ENCODE data around the gene PRKCB.
"Not testable (repeated sequence)": the region's sequence is repeated elsewhere in the genome, so short reads cannot be mapped to it uniquely, and the experiment has no call there.

The PRKCB gene

DNA sequence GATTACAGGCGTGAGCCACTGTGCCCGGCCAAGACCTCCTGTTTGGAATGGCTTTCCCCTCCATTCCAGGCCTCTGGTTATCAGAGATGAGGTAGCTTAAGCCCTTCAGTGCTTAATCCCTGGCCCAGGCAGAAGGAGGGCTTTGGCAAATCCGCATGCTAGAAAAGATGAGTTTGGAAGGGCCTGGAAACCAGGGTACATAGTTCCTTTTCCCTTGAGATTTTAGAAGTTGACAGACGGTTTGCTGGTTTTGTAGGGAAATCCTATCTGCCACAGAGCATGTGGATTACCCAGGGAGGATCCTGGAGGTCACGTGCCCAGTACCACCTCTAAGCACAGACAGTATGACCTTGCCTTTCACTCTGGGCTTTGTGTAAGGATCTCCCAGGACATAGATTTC, 305.7 kb downstream of the PRKCB start:
- no peak for DNase-seq

DNA sequence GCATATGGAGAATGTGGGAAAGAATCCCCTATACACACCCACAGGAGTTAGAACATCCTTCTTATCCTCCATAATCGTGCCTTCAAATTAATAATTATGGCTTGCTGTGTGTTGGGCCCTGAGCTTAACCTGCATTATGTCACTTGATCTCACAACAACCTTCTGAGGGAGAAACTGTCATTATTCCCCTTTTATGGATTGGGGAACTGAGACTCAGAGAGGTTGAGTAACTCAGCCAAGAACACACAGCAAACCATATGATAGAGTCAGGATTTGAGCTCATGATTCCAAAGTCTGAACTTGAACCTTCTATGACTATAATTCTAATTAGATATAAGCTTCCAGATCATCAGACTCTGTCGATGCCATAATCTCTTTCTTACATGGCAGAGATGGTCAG, 306.1 kb downstream of the PRKCB start:
- no peak for DNase-seq

DNA sequence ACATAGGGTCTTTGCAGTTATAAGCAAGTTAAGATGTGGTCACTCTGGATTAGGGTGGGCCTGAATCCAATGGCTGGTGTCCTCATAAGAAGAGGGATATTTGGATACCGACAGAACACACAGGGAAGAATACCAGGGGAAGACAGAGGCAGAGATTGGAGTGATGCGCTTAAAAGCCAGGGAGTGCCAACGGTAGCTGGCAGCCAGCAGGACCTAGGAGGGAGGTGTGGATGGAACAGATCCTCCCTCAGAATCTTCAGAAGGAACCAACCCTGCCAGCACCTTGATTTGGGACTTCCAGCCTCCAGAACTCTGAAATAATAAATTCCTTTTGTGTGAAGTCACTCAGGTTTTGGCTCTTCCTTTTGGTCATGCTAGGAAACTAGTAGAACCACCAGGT, 310.1 kb downstream of the PRKCB start:
- no peak for DNase-seq

DNA sequence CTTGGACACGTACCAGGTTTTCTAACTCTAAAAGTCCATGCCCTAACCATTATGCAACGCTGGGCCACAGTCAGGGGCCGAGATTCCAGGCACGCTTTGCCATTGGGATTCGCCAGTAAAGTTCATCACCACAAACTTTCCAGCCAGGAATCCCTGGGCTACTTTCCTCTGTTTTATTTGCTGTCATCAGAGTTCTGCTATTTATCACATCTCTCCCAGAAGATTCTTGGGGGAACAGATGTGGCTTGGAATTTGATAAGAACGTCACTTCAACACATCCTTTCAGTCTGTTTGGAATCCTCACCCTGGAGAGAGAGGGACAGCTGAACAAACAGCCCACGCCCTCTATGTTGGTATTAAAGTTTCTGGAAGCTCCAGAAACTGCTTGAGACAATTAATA, 310.7 kb downstream of the PRKCB start:
- DNase-seq: no peak

DNA sequence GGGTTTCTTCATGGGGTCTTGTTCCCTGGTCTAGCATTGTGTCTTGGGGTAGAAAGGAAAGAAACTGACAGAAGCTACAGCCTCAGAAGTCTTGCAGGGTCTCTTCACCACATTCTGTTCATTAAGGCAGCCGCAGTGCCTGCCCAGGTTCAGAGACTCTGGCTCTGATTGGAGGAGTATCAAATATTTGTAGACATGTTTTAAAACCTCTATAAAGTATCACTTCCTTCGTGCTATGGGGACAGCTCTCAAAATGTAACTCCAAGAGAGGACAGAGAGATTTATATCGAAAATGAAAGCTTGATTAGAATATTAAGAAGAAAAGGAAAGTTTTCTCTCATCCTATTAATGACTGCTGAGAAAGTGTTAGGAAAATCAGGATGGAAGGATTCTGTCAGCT, 313.3 kb downstream of the PRKCB start:
- DNase-seq: no peak

DNA sequence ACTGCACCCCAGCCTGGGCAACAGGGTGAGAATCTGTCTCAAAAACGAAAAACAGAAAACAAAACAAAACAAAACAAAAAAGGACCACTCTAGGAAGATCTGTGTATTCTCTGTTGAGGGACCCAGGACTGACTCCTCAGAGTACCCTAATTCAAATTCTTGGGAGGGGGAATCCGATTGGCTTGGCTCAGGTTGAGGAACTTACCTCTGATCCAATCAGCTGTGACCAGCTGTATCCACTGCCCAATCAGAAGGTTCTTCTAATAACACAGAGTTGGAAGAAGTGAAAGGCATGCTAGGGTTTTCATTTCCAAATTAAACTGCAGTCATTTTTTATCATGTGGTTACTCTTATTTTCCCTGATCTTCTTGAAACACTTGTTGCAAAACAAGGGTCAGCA, 314.5 kb downstream of the PRKCB start:
- DNase-seq: no peak

DNA sequence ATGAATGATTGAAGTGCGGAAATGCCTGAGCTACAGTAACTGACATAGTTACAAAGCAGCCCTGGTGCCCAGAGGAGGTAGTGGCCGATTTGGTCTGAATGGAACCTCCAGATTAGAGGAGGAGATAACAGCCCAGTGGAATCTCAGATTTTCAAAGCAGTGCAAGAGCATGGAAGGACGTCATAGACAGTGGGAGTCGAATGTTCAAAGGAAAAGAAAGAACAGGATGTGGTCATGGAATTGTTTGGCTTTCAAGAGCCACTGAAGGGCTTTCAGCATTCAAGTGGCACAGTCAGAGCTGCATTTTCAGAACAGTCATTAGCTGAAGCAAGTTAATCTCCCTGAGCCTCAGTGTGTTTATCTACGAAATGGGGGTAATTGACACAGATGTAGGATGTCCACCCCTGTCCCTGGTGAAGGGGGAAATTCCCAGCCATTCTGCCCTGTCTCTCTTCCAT, 315.7 kb downstream of the PRKCB start:
- no peak for DNase-seq

DNA sequence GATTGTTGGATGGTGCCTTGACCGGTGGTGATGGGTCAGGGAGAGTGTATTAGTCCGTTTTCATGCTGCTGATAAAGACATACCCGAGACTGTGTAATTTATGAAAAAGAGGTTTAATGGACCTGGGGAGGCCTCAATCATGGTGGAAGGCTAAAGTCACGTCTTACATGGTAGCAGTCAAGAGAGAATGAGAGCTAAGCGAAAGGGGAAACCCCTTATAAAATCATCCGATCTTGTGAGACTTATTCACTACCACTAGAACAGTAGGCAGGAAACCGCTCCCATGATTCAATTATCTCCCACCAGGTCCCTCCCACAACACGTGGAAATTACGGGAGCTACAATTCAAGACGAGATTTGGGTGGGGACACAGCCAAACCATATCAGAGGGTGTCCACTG, 316.3 kb downstream of the PRKCB start:
- not testable (repeated sequence) for DNase-seq

DNA sequence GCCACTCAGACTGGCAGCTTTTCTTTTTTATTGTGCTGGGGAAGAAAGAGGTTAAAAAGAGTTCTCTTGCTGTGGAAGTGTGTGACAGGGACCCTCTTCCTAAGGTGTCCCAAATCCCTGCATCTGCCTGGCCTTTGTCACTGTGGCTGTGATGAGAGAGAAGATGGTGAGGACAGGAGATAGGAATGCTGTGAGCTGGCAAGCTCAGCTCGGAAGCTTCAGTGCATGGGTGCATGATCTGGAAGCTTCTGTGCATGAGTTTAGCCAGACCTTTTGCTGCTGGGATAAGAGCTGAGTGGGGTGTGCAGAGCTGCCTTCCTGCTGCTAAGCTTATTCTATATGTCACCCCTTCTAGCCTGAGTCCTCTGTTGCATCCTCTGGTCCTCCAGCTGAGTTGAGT, 317.0 kb downstream of the PRKCB start:
- DNase-seq: no peak

DNA sequence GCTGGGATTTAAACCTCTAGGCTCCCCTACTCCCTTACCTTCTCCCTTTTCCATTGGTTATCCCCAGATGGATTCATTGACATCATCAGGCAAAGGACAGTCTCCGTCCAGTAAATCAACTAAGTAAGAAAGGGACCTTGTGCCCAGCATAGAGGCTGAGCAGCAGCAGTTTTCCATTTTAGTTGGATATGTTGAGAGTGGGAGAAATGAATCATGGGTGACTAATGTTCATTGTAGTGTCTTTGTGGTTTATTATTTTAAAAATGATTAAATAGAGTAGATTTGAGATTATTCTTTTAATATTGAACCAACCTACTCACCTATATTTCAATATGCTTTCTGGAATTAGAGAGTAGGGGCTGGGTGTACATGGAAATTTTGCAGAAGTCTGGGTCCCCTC, 321.0 kb downstream of the PRKCB start:
- no peak for DNase-seq

DNA sequence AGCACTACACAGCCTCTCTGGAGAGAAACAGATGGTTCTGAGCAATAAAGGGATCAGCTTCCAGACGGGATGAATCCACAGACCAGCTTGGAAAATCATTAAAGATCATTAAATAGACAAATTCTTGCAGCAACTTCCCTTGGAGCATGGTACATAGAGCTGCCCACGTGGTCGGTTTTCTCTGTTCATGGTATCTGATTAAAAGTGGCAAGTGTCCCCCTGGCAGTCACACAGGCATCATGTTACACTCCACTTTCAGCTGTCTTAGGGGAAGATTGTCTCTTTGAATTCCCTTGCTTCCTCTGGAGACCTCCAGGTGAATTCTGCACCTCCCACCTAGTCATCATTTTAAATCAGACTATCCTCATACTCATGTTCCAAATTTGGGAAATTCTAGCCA, 328.2 kb downstream of the PRKCB start:
- DNase-seq: no peak

DNA sequence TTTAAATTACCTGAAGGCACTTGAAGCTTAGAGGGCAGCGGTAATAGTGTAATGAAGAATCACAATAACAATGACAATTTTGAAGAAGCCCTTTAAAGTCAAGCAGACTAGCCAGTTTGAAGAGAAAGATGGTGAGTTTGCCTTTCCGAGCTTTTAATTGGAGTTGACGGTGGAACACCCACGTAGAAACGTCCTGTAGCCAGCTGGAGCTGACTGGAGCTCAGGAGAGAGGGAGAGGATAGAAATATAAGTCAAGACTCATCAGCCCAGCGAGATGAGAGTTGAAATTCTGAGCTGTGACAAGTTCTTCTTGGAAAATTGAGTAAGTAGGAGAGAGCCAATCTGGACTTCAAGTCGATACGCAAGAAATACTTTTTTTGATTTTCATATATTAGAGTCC, 328.6 kb downstream of the PRKCB start:
- no peak for DNase-seq

DNA sequence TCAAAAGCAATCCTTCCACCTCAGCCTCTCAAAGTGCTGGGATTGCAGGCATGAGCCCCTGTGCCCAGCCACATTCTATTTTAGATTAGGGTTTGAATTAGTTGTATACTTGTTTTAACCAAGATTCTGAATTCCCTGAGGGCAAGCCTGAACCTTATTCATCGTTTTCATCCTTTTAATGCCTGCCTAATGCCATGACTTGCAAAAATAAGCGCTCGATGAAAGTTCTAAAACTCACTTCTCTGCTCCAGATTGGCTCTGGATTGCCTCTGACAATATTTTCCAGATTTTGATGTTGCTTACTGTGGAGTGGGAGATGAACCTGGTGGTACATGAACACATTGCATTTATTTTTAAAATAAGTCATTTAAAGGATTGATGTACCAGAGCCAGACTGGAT, 329.5 kb downstream of the PRKCB start:
- no peak for DNase-seq

DNA sequence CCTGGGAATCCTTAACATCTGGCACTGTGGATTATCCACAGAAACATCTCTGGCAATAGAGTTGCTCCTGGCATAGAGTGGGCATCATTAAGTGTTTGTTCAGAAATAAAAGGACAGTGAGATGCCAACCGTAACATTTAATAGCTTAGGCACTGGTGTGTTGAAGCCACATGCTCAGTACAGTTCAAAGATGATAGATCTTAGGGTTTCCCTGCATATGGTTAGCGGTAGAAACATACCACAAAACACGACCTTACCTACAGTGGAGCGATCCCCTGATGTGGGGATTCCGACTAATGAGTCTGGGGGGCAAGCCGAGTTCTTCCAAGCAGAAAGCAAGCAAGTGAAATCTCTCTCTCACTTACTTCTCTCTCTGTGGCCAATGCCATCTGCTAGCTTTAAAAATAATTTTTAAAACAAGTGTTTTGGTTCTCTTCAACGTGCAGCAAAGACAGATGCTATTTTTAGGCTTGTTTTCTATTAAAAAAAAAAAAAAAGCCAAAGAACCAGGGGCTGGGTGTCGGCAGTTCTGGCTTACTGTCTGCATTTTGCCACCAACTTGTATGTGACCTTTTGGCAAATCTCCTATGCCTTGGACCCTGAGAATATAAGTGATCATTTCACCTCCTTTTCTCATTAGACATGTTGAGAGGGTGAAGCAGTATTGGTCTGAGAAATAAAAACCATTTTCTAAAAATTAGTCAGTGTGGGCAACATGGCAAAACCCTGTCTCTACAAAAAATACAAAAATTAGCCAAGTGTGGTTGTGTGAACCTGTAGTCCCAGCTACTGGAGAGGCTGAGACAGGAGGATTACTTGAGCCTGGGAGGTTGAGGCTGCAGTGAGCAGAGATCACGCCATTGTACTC, 331.1 kb downstream of the PRKCB start:
- DNase-seq: no peak

DNA sequence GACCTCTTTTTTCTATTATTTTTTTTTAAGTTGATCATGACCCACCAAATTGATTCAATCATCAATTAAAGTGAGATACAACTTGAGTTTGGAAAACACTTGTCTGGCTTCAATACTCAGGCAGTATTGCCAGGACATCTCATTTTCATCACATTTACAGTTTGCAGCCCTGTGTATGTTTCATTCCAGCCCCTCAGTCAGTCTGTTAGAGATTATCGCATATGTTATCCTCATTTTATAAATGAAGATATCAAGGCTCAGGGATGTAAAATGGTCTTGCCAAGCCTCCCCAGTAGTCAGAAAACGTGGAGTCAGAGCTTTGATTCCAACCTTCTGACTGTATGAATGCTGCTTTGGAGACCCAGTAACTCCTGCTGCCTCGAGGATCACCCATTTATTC, 333.1 kb downstream of the PRKCB start:
- no peak for DNase-seq

DNA sequence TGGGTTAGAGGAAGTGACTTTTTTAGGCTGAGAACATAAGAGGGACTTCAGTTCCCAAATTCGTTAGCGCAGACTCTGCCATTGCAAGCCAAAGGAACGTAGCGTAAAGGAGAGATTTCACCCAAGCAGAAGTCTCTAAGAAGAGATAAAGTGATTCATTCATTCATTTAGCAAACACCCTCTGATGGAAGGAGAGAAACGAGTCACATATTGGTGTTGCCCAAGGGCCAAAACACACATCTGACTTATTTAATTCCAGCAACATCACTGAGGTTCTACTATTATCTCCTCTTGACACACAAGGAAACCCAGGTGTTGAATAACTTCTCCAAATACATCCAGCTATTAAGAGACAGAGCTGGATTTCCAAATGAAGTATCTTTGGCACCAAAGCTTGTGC, 334.6 kb downstream of the PRKCB start:
- no peak for DNase-seq

DNA sequence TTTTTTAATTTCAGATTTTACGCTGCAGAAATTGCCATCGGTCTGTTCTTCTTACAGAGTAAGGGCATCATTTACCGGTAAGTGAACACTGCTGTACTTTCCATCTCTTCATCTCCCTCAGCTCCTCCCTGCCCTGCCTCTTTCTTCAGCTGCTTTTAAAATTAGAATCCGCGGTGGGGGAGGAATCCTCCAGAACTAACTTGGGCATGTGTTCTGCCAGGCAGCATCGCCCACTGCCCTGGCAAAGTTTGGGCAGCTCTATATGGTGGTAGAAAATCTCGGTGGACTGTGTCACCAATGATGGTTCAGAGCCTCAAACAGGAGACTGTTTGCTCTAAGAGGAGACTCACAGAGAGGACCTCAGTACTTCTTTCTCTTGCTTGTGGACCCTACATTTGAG, 338.7 kb downstream of the PRKCB start:
- DNase-seq: no peak

DNA sequence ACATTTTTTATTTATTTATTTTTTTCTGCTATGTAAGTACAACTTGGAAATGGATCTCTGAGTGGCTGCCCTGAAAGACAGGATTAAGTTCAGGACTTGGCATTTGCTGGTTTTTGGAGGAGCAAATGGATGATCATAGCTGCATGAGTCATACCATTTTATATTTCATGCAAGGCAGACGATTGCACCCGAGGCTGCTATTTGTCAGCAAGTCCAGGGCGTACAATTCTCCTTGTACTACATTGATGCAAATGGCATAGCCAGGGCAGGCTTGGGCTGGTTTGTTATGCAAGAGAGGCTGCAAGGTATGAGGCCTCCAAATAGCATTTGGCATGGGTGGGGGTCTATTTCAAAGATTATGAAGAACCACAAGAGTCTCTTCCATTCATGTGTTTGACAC, 339.2 kb downstream of the PRKCB start:
- no peak for DNase-seq

DNA sequence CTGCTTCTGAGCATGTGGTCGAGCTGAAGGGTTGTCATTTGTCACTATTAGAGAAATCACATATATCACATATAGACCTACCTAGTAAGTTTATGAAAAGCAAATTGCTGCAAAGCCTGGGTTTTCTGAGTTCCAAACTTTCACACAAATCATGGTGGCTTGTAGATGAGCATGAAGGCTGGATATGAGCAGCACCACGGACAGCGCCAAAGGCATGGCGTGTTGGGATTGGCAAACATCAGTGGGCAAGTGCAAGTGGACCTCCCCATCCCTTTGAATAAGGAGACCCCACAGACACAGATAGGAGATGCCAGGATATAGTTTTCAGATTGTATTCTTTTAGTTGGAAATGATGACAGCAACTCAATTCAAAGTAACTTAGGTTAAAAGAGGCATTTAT, 342.7 kb downstream of the PRKCB start:
- DNase-seq: no peak

DNA sequence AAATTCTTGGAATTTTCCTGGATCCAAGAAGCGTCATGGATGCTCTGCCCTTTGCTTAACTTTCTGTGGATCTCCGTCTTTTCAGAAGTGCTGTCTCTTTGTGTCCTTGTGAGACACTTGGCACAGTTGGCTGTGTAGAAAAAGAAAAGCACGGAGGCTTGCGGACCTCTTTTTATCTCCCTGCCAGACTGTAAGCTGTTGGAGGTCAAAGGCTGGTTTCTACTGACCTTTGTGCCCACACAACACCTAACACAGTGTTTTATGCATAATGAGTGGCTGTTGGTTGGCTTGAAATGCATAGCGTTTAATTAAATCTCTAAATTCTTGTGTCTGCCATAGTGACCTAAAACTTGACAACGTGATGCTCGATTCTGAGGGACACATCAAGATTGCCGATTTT, 344.7 kb downstream of the PRKCB start:
- DNase-seq: no peak

DNA sequence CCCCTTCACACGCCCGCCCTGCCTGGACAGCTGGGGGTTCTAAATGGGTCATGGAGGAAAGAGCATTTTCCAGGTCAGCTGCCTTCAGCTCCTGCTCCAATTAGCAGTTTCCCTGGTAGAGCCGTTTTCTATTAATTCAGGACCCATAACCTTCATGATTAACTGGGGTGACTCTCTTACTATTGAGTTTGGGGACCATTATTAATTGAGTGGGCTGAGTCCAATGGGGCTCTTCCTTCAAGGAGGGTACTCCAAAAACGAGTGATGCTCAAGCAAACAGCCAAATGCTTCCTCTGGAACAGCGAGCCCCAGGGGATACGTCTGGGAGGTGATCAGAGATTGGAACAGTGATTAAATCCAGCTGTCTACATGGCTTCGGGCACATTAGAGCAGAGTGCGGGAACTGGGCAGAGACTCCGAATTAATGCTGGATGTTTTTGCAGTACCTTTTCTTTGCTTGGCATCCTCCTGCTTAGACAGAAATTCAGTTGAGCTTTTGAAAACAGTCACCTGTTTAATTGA, 352.3 kb downstream of the PRKCB start:
- DNase-seq: no peak

DNA sequence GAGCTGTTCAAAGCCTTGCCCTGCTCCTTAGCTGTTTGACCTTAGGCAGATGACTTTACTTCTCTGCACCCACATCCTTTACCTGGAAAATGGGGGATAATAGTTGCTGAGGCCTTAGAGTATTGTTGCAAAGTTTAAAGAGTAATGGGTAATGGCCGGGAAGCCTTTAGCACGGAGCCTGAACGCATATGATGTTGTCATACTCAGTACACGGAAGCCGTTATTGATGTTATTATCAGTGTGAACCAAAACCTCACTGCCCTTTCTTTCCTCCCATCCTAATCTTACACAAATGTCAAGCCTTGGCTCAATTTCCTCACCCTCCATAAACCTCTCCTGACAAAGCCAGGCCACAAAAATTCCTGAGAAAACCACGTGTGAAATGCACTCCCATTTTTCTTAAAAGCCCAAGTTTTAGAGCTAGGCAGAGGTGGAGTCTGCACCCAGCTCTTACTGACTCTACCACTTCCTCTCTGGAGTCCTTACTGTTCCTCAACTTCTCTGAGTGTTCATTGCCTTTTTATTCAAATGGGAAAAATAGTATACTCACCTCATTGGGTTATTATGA, 353.1 kb downstream of the PRKCB start:
- DNase-seq: no peak

DNA sequence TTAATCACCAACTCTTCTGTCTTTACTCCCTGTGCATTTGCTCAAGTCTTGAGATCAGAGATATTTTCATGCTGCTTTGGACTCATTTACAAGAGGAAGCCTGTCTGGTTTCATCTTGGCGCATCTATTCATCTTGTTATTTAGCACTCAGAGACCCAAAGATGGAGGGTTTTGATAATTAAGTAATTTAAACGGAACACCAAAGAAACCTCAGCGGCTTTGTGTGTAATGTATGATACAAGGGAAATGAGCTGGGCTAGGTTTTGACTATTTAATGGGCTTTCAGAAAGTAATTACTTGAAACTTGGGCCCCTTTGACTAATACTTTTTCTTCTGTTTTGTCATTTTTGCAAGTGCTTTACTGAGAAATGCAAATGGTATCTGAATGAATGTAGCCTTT, 354.2 kb downstream of the PRKCB start:
- no peak for DNase-seq

DNA sequence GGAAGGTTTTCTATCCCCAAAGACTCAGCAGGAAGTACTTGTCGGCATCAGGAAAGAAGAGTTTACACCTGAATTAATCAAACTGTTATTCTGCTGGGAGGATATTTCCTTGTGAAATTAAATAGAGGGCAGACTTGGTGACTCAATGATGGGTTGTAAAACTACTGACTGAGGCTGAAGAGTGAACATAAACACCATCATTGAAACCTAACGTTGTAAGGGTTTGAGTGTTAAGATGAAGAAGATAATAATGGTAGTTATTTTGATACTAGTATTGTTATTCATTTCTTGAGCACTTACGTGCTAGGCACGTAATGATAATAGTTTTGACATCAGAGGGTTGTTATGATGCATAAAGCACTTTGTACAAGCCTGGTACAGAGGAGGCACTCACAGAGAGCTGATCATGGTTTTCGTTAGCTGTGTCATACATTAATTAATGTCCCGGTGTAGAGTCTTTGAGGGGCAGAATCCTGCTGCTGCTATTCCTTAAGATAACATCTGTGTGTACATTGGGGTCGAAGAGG, 356.2 kb downstream of the PRKCB start:
- DNase-seq: no peak
